Stimulated activated CD8-positive, alpha-beta memory T cell treated with anti-CD3 and anti-CD28 coated beads, Interleukin-15, amount 100 ng/mL, for 1 hour (primary cell): ENCODE data around the gene FAM53B.
"Not testable (repeated sequence)": the region's sequence is repeated elsewhere in the genome, so short reads cannot be mapped to it uniquely, and the experiment has no call there.

Experiments
- DNase-seq: peaks from one replicate; pipeline ENCODE4 v3.0.0-alpha.2; 2020; ENCODE audit warnings: low read depth

Gene FAM53B, protein sequence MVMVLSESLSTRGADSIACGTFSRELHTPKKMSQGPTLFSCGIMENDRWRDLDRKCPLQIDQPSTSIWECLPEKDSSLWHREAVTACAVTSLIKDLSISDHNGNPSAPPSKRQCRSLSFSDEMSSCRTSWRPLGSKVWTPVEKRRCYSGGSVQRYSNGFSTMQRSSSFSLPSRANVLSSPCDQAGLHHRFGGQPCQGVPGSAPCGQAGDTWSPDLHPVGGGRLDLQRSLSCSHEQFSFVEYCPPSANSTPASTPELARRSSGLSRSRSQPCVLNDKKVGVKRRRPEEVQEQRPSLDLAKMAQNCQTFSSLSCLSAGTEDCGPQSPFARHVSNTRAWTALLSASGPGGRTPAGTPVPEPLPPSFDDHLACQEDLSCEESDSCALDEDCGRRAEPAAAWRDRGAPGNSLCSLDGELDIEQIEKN

DNA sequence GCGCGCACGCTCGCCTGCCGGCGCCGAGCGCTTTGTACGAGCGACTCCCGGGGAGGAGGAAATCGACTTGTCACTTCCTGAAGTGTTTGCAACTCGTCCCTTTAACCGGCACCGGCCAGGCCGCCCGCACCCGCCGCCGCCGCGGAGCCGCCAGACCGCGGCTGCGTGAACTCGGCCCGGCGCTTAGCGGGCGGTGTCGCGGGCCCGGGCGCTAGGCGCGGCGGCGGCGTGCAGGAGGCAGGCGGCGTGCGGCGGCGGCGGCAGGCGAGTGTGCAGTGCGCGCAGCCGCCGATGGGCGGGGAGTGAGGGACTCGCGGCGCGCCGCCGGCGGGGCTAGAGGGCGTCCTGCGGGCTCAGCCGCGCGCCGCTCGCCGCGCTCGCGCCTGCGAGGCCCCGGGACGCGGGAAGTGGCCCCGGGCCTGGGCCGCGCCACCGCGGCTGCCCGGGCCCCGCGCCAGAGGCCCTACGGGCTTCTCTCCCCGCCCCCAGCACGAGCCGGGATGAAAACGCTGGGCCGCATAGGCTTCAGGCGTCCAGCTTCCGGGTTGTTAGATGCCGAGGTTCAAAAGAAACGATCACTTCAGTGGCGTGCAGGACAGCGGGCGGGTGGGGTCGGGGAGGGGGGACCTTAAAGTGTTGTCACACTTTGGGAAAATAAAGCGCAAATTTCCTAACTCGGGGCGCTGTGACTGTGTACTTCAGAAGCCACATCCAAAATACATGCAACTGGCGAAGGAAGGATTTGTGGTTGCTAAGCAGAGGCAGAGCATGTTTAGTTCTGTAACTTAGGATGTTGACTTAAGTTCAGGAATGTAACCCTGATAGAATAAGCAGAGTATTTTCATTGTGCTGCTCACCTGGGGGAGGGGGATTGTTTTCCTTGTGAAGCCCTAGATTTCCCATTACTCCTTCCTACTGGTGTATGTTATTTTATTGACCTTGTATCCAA, at the start of gene FAM53B:
TSS of gene FAM53B (minus strand) at position 277 of the 949 bp plus-strand sequence. CDS start 37,665 bp downstream, outside the sequence.
- peak; percentile 54 for DNase-seq

- DNase-seq = no peak
Observed at GRCh38 chr10:124792998-124793352, 48.8 kb upstream of the FAM53B start.

GRCh38 chr10:124791547-124792348, 47.6 kb upstream of the FAM53B start, which contains the start of gene EEF1AKMT2:
Gene EEF1AKMT2, minus strand, starts transcription at chr10:124791887. Its CDS starts 54 bp downstream, at chr10:124791833.
- DNase-seq = peak; percentile 57

DNA sequence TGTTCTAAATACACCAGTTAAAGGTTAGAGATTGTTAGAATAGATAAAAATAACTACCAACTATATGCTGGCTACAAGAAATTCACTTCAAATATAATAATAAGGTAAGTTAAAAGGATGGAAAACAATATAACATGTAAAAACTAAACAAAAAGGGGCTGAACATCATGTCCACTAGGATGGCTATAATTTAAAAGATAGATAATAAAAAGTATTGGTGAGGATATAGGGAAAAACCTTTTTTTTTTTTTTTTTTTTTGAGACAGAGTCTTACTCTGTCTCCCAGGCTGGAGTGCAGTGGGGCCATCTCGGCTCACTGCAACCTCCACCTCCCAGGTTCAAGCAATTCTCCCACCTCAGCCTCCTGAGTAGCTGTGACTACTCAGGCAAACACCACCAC, 38.7 kb upstream of the FAM53B start:
- not testable (repeated sequence) for DNase-seq

DNA sequence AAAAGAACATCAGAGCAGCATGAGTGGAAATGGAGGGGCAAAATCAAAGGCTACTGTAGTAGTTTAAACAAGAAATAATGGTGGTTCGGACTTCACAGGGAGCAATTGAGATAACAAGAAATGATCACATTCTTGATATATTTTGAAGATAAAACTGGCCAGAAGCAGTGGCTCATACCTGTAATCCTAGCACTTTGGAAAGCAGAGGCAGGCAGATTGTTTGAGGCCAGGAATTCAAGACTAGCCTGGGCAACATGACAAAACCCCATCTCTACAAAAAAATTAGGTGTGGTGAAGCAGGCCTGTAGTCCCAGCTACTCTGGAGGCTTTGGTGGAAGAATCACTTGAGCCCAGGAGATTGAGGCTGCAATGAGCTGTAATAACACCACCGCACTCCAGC, 24.6 kb upstream of the FAM53B start:
- DNase-seq = no peak

GRCh38 chr10:124765256-124765655, 21.1 kb upstream of the FAM53B start:
- no peak for DNase-seq

DNA sequence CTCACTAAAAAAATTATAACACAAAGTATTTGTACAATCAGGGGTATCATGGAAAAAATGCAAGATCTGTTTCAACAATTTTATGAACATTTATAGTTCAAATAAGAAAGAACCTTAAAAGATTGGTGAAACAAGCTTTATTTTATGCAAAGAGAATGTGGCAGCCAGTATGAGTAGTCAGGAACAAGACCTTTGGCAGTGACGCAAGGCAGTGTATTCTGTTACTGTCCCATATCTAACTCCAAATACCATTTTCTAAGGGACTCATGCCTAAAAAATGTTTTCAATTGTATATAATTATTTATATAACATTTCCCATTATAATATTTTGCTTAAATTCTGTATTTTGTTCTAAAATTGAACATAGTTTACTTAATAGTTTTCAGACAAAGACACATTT, 19.1 kb upstream of the FAM53B start:
- no peak for DNase-seq

- DNase-seq = no peak
Observed at GRCh38 chr10:124762281-124762680, 18.1 kb upstream of the FAM53B start.

- DNase-seq = no peak
Observed at GRCh38 chr10:124756156-124756903, 12.2 kb upstream of the FAM53B start.

- DNase-seq = no peak
Observed at GRCh38 chr10:124755581-124755980, 11.4 kb upstream of the FAM53B start.

DNA sequence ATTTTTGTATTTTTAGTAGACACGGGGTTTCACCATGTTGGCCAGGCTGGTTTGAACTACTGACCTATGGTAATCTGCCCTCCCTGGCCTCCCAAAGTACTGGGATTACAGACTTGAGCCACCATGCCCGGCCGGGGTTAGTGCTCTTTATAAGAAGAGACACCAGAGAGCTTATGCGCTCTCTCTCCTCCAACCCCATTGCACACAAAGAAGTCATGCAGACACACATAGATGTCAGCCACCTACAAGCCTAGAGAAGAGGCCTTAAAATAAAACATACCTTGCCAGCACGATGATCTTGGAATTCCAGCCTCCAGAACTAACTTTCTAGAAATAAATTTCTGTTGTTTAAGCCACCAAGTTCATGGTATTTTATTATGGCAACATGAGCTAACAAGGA, 10.0 kb upstream of the FAM53B start:
- DNase-seq = no peak

DNA sequence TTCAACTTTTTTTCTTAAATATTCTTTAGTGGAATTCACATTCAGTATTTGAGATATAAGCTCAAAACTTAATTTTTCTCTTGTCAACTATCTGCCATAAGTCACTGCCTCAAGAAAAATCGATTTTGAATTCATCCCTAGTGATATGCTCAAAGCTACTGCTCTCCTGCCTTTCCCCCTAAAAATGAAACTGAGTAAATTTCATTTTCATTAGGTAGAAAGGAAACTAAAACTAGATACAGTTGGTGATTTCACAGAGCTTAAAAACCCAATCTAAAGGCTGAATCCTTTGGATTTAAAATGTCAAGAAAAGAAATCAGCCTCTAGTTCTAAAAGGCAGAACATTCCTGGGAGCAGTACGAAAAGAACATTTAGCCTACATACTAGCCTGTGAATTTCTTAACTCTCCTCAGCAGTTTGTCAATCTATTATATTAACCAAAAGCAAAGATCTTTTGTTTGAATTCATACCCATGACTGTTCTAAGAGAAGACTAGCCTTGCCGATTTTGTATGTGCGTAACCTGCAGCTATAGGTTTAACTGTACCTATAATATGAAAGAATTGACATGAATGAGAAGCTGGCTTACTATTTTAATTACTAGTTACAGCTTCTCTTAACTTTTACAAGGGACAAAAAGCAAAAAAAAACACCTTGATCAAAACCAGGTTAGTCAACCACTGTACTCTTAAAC, 4.9 kb upstream of the FAM53B start:
- DNase-seq = no peak

DNA sequence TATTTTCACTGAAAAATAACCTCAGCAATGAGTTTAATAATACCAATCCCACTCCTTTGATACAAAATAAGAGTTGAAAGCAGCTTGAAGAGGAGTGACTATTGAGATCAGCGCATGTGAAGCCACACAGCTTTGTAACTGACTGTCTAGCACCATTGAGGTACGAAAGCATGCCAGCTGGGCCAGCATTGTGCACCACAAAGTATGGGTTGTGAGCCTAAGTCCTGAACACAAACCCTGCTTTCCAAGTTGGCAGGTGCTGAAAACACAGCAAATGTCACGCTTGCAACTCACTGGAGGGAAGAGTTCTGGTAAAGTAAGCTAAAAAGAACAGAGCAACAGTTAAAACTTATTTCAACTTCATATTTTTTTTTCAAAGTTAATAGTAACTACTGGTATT, 4.0 kb upstream of the FAM53B start:
- no peak for DNase-seq

- no peak for DNase-seq
Observed at GRCh38 chr10:124747745-124748144, 3.6 kb upstream of the FAM53B start.

GRCh38 chr10:124746992-124747391, 2.8 kb upstream of the FAM53B start:
- no peak for DNase-seq

GRCh38 chr10:124746447-124746846, 2.3 kb upstream of the FAM53B start:
- not testable (repeated sequence) for DNase-seq

- DNase-seq = no peak
Observed at GRCh38 chr10:124745673-124746072, 1.5 kb upstream of the FAM53B start.

- DNase-seq = no peak
Observed at GRCh38 chr10:124745252-124745651, 1.1 kb upstream of the FAM53B start.

- no peak for DNase-seq
Observed at GRCh38 chr10:124743191-124744101, 732 bp downstream of the FAM53B start.
